ENCODE data around the gene SMNDC1. TPM values are rescaled to one million over a fixed set of nuclear protein-coding genes. Genes with fewer than 3 reads are reported as not detected.

SMNDC1 gene
- total RNA-seq, 4 donors from 2014 or later, result 11.4 to 21.0 (median 15.3) TPM

GRCh38 chr10:110285501-110285900, 19.2 kb downstream of the SMNDC1 start:
- 94% methylated on average over 2 of the region's 2 CpGs for WGBS, 2 donors
- TF ChIP-seq CTCF (IDR thresholded peaks at IDR 0.05) (no peak), EP300 (IDR thresholded peaks at IDR 0.05) (no peak), POLR2A (IDR thresholded peaks at IDR 0.05) (no peak)
- DNase-seq (ENCODE audit: low spot score in 2 of 2), result no peak

DNA sequence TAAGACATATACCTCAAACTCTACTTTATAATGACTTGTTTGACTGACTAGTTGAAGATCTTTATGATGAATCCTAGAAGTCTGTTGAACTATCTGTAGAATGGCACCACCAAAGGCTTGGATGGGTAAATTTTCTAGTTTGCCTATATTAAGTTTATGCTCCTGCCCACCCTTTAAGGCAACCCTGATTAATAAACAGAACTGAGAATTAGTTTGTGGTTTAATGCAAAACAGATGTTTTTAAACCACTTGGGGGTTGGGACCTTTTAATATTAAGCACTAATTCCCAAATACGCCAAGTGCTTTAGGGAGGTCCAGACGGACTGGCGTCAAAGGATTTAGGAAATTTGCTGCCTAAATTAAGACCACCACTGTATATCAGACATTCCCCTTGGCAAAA, 20.5 kb downstream of the SMNDC1 start:
- peaks cover 2 to 53% (median 4%) of the 10 kb centered on the region in 3 donors for H3K36me3 ChIP-seq
- 88 to 95% methylated on average over 3 of the region's 3 CpGs for WGBS, 2 donors
- DNase-seq (ENCODE audit: low spot score in 2 of 2), result no peak
- no peak for TF ChIP-seq CTCF (IDR thresholded peaks at IDR 0.05)
- TF ChIP-seq EP300 (IDR thresholded peaks at IDR 0.05), result no peak
- TF ChIP-seq POLR2A (IDR thresholded peaks at IDR 0.05), result no peak
- no peak overlapping the region for H3K4me3 ChIP-seq
- H3K9me3 ChIP-seq, result no peaks in the 10 kb centered on the region
- no peak overlapping the region for H3K27ac ChIP-seq
- H3K27me3 ChIP-seq, result no peaks in the 10 kb centered on the region
- H3K4me1 ChIP-seq, result peaks cover 0 to 17% (median under 1%) of the 10 kb centered on the region in 4 donors

More at GRCh38 chr10:110285501-110285900, 19.2 kb downstream of the SMNDC1 start:
- peaks cover 0 to 10% (median 0%) of the 10 kb centered on the region in 4 donors for H3K4me1 ChIP-seq
- H3K9me3 ChIP-seq, result no peaks in the 10 kb centered on the region
- no peak overlapping the region for H3K4me3 ChIP-seq
- peaks cover 2 to 55% (median 4%) of the 10 kb centered on the region in 3 donors for H3K36me3 ChIP-seq
- H3K27ac ChIP-seq, result no peak overlapping the region
- no peaks in the 10 kb centered on the region for H3K27me3 ChIP-seq

DNA sequence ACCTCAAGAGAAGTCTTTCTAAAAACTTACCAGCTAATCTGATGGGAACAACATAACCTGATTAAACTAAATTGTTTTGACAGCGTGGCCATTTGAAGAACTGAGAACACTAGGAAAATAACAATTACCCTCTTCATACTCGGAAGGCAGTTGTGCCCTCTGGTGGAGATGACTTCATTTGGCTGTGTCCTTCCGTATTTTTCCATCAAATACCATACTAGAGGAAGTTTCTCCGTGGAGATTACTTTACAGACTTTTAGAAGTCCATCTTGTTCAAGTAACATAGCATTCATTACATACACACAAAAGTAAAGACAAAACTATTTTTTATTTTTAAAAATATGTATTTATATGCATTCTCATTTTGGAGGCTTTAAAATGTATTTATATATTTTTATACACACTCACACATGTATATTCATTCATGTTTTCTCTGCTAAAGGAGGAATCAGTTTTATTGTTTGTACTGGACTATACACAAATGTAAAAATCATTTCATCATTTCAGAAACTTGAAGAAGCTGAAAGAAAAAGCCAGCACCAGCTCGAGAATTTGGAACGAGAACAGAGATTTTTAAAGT, 25.2 kb downstream of the SMNDC1 start:
- Histone ChIP-seq H3K9me3 (no peaks in the 10 kb centered on the region), H3K27me3 (no peaks in the 10 kb centered on the region), H3K27ac (peak overlapping the region in 2 of 4 donors; percentile 10 to 54), H3K4me3 (no peak overlapping the region), H3K4me1 (peaks cover 0 to 55% (median 7%) of the 10 kb centered on the region in 4 donors), H3K36me3 (peaks cover 0 to 12% (median 0%) of the 10 kb centered on the region in 3 donors)
- TF ChIP-seq EP300 (IDR thresholded peaks at IDR 0.05) (peak; percentile 48 to 53), POLR2A (IDR thresholded peaks at IDR 0.05) (no peak), CTCF (IDR thresholded peaks at IDR 0.05) (peak; percentile 54 to 88 (median 69))
- DNase-seq (ENCODE audit: low spot score in 2 of 2), result peak; percentile 36 to 80
- WGBS, 2 donors, result 28 to 29% methylated on average over 6 of the region's 6 CpGs

DNA sequence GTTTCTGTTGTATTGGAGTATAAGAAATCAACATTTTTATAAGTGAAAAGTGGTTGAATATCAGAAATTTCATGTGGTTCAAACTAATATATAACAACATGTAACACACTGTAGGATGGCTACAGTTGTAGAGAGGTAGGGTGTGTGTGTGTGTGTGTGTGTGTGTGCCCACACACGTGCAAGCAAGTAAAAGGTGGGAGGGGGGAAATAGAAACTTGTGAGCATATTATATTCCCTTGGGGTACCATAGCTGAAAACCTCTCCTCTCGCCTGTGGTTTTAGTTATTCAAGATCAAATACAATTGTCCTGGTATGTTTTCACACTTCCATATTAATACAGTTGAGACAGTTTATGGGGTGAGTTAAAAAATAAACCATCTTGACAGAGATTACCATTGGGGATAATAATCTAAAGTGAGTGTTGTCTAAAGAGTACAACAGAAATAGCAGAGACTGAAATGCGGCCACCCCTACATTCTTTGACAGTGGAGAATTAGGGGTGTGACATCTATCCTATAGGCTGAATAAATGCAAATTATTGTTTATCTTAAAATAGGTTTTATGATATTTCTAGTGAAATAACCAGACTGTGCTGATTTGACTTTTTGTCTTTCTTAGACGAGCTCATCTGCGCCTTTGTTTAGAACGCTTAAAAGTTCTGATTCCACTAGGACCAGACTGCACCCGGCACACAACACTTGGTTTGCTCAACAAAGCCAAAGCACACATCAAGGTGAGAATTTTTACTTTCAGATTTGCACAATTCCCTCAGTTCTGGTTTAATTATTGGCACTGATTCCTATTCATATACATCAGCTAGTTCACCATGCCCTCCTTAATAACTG, 25.9 kb downstream of the SMNDC1 start:
- TF ChIP-seq CTCF (IDR thresholded peaks at IDR 0.05) (no peak), EP300 (IDR thresholded peaks at IDR 0.05) (no peak), POLR2A (IDR thresholded peaks at IDR 0.05) (no peak)
- H3K4me3 ChIP-seq, result no peak overlapping the region

DNA sequence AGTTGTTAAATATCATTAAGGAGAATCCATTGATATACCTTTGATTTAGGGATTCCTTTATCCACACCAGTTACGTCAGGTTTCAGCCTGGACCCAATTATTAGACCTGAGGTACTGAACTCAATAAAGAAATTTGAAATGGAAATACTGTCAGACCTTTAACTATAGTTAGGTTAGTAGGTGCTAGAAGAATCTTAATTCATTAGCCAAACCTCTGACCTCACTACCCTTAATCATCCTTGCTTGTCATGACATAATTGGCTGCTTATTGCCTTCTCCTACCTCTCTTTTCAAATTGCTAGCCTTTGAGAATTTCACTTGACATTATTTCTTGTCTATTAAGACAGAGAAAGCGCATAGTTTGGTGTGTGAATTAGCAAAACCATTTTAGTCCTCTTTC, 27.1 kb downstream of the SMNDC1 start:
- Histone ChIP-seq H3K36me3 (peaks cover 0 to 11% (median 0%) of the 10 kb centered on the region in 3 donors), H3K4me1 (peaks cover 3 to 68% (median 20%) of the 10 kb centered on the region in 4 donors), H3K9me3 (no peaks in the 10 kb centered on the region), H3K4me3 (no peak overlapping the region), H3K27me3 (no peaks in the 10 kb centered on the region), H3K27ac (peak overlapping the region in 1 of 4 donors; percentile 22)
- TF ChIP-seq CTCF (IDR thresholded peaks at IDR 0.05), result no peak
- no peak for TF ChIP-seq POLR2A (IDR thresholded peaks at IDR 0.05)
- TF ChIP-seq EP300 (IDR thresholded peaks at IDR 0.05), result no peak
- WGBS, 2 donors, result 98 to 100% methylated on average over 2 of the region's 2 CpGs
- DNase-seq (ENCODE audit: low spot score in 2 of 2), result no peak

More for the DNA sequence above, 25.9 kb downstream of the SMNDC1 start:
- peak overlapping the region in 2 of 4 donors; percentile 10 to 54 for H3K27ac ChIP-seq
- peaks cover 0 to 62% (median 10%) of the 10 kb centered on the region in 4 donors for H3K4me1 ChIP-seq
- no peaks in the 10 kb centered on the region for H3K9me3 ChIP-seq
- no peak for DNase-seq (ENCODE audit: low spot score in 2 of 2)
- WGBS, 2 donors, result 71 to 73% methylated on average over 7 of the region's 7 CpGs
- H3K36me3 ChIP-seq, result peaks cover 0 to 11% (median 0%) of the 10 kb centered on the region in 3 donors
- no peaks in the 10 kb centered on the region for H3K27me3 ChIP-seq

Measured in tibial nerve (tissue), 4 donors.